K562 (cell line): Measurements from ENCODE around the gene TRIM37. TPM values are rescaled to one million over a fixed set of nuclear protein-coding genes. Genes with fewer than 3 reads are reported as not detected.

ENCODE experiments used
- ATAC-seq: fragments of 200-7000 bp; cut with Tn5 transposase; 3 replicates; pipeline ENCODE4 v1.9.1; 2020; ENCODE audit warnings: moderate library complexity
- BruUV-seq: library from RNA; stranded (reverse); fragments of 400-500 nt; replicated peaks from 2 replicates; lab custom pipeline; 2021; lab: Mats Ljungman, UMichigan
- CTCF ChIA-PET: fragments of 300-600 bp; formaldehyde crosslinking; extraction: SDS; loops from one replicate; lab custom pipeline; 2021; ENCODE audit warnings: low intra/inter-chr PET ratio; lab: Yijun Ruan, JAX
- POLR2A ChIA-PET: fragments of 300-600, 350-650 bp; sonication (Branson Sonifier 250); formaldehyde crosslinking; extraction: SDS; loops from one replicate; lab custom pipeline; 2021; ENCODE audit warnings: antibody characterized with exemption, inconsistent platforms; lab: Yijun Ruan, JAX
- DNase-seq, 4 experiments: peaks; one replicate each; pipeline versions ENCODE4 v3.0.0 to v3.0.0-alpha.2; 2011 to 2018; ENCODE audit warnings: low spot score in 3 of 4, mixed read lengths in 3 of 4; ENCODE audit errors: extremely low read depth in 1 of 4
- FAIRE-seq: peaks from 2 replicates; lab custom pipeline; 2011; peaks lifted over from hg19 to GRCh38; lab: Jason Lieb, UNC
- H2AFZ ChIP-seq: 2 replicates; pipeline ENCODE4 v1.6.0; 2011; ENCODE audit warnings: low read depth, low read length, control low read depth, inconsistent platforms
- H3K27ac ChIP-seq: fragments of 200-600 bp; 3 replicates; pipeline ENCODE4 v1.8.0; 2011; ENCODE audit warnings: low read depth, mild to moderate bottlenecking, control low read depth, inconsistent platforms, low read length, moderate library complexity, mixed read lengths; ENCODE audit errors: extremely low read depth
- H3K27me3 ChIP-seq, 2 experiments: fragments of 300-600 bp in 1 of 2; 2 replicates in 1 of 2; 3 replicates in 1 of 2; pipeline versions ENCODE4 v1.6.0 to v1.8.0; 2011; ENCODE audit warnings: inconsistent platforms in 2 of 2, low read length in 2 of 2, mild to moderate bottlenecking in 1 of 2, mixed read lengths in 1 of 2, moderate library complexity in 1 of 2; ENCODE audit not compliant: control insufficient read depth in 2 of 2, insufficient read depth in 2 of 2
- H3K36me3 ChIP-seq: fragments of 300-600 bp; 3 replicates; pipeline ENCODE4 v1.8.0; 2011; ENCODE audit warnings: mild to moderate bottlenecking, low read length, inconsistent platforms; ENCODE audit not compliant: control insufficient read depth, insufficient read depth
- H3K4me1 ChIP-seq, 2 experiments: fragments of 200-600 bp in 1 of 2; replicated peaks in 1 of 2; 2 replicates in 1 of 2; 3 replicates in 1 of 2; pipeline versions ENCODE4 v1.5.1 to v1.8.0; 2011; ENCODE audit warnings: inconsistent platforms in 2 of 2, low read length in 2 of 2, mild to moderate bottlenecking in 1 of 2, mixed read lengths in 1 of 2, moderate library complexity in 1 of 2; ENCODE audit not compliant: control insufficient read depth in 2 of 2, insufficient read depth in 2 of 2
- H3K4me2 ChIP-seq: 2 replicates; pipeline ENCODE4 v1.6.1; 2011; ENCODE audit warnings: low read length, control low read depth, inconsistent platforms, mixed read lengths; ENCODE audit not compliant: insufficient read depth
- H3K4me3 ChIP-seq: fragments of 200-600 bp; sonication (generic), shearing (Covaris generic); 2 replicates; pipeline ENCODE4 v1.5.1; 2016; ENCODE audit warnings: control low read depth, inconsistent platforms
- H3K79me2 ChIP-seq: fragments of 200-600 bp; 3 replicates; pipeline ENCODE4 v1.8.0; 2011; ENCODE audit warnings: low read length, inconsistent platforms; ENCODE audit not compliant: control insufficient read depth, insufficient read depth
- H3K9ac ChIP-seq, 2 experiments: 2 replicates each; pipeline versions ENCODE4 v1.6.0 to v1.6.1; 2011; ENCODE audit warnings: low read depth in 2 of 2, low read length in 2 of 2, control low read depth in 1 of 2, inconsistent platforms in 1 of 2, mild to moderate bottlenecking in 1 of 2, mixed read lengths in 1 of 2; ENCODE audit not compliant: insufficient read depth in 1 of 2
- H3K9me1 ChIP-seq: one replicate; pipeline ENCODE4 v1.6.0; 2011; ENCODE audit warnings: inconsistent platforms, mild to moderate bottlenecking, low read length, moderate library complexity; ENCODE audit not compliant: control insufficient read depth, insufficient read depth
- H3K9me3 ChIP-seq: replicated peaks from 2 replicates; pipeline ENCODE4 v1.5.1; 2011; ENCODE audit warnings: low read depth, low read length, inconsistent platforms; ENCODE audit not compliant: control insufficient read depth, insufficient read depth
- H4K20me1 ChIP-seq: replicated peaks from 2 replicates; pipeline ENCODE4 v1.6.1; 2011; ENCODE audit warnings: low read length, inconsistent platforms, mixed read lengths; ENCODE audit not compliant: control insufficient read depth, insufficient read depth
- MED1 ChIP-seq: sonication (generic); formaldehyde crosslinking; IDR thresholded peaks from 2 replicates; pipeline ENCODE4 v1.8.1; 2023; ENCODE audit warnings: missing genetic modification reagents, borderline replicate concordance
- RFX1 ChIP-seq: fragments of 450-650 bp; IDR thresholded peaks from 2 replicates; pipeline ENCODE4 v1.6.1; 2016; ENCODE audit warnings: mild to moderate bottlenecking, moderate library complexity
- WGBS: fragments of 100-300 bp; shearing (Covaris generic); methylation state at CpG from one replicate; pipeline ENCODE4 v1.1.6; 2016; ENCODE audit warnings: low coverage, mixed read lengths; ENCODE audit not compliant: insufficient coverage; ENCODE audit errors: missing lambda C conversion rate; 5-methylcytosine and 5-hydroxymethylcytosine counted together
- in situ Hi-C: fragments of 300-500 bp; cut with MboI; formaldehyde crosslinking; loops from 4 replicates; pipeline ENCODE4 v1.15.0; 2018; ENCODE audit warnings: inconsistent platforms, mixed read lengths
- intact Hi-C: fragments of 100-400 bp; cut with micrococcal nuclease; formaldehyde crosslinking; loops from 2 replicates; pipeline ENCODE4 v1.14.2; 2022
- polyA plus RNA-seq, 8 experiments: library from polyadenylated mRNA; depleted of rRNA in 4 of 8; stranded (reverse) in 5 of 8; unstranded in 3 of 8; fragments of >200 nt; fragmentation: Nextera tagmentation in 2 of 8; fragmentation: Illumina TruSeq in 1 of 8; extraction: Ambion mirVana in 2 of 8; extraction: Trizol in 1 of 8; gene quantifications; 2 replicates each; pipeline versions ENCODE4 v1.2.1 to v1.2.3, GENCODE V29; 2011 to 2014; ENCODE audit warnings: inconsistent platforms in 1 of 8, missing spikeins in 1 of 8
- total RNA-seq, 7 experiments: library from RNA; depleted of rRNA in 6 of 7; stranded (reverse); fragments of >200 nt in 6 of 7; fragmentation: Illumina TruSeq in 2 of 7; extraction: Trizol in 2 of 7; gene quantifications; 2 replicates each; pipeline versions ENCODE4 v1.2.1 to v1.2.3, GENCODE V29; 2011 to 2021; ENCODE audit warnings: low replicate concordance in 1 of 7
- TF ChIP-seq, protein P1 (sequence below), 2 experiments: fragments of 450-650 bp; IDR thresholded peaks; 2 replicates each; pipeline ENCODE4 v1.6.1; 2018; ENCODE audit warnings: mild to moderate bottlenecking in 2 of 2, low read depth in 1 of 2; ENCODE audit not compliant: partially characterized antibody in 2 of 2
- TF ChIP-seq, protein P2 (sequence below): sonication (generic); formaldehyde crosslinking; IDR thresholded peaks from 2 replicates; pipeline ENCODE4 v1.8.0; 2022; ENCODE audit warnings: missing genetic modification reagents, mild to moderate bottlenecking, moderate library complexity, borderline replicate concordance
- TF ChIP-seq, protein P3 (sequence below): fragments of 200-400 bp; formaldehyde crosslinking; IDR thresholded peaks from 2 replicates; pipeline ENCODE4 v1.6.1; 2017; ENCODE audit warnings: mild to moderate bottlenecking, low read depth, low read length, moderate library complexity

Gene TRIM37
- total and polyA plus RNA-seq, 9 of the 15 experiments (the other 6 are each of a cell fraction or from before 2014, with no cell fraction given) = 4.5 to 31.4 (median 23.8) TPM

DNA sequence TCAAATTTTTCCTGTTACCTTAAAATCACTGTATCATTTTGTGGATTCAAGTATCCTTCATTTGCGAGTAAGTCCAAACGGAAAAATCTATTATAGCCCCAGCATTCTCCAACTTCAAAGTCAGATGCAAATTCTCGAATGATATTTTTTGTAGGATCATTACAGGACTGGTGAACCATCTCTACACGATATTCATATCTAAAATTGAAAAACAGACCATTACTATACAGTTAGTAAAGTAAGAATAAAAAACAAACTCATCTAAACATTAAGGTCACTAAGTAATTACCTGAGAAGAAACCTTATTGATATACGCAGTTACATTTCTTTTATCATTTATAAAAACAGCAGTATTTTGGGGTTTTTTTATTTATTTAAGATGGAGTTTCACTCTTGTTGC, 49.8 kb downstream of the TRIM37 start:
- BruUV-seq = no TSS peak

More for the DNA sequence above, 49.8 kb downstream of the TRIM37 start:
- POLR2A ChIA-PET = no interaction called here
- no peaks in the 10 kb centered on the region; the same call in 1 of the 2 replicates for H3K9me3 ChIP-seq
- peaks cover 68% of the 10 kb centered on the region for H3K36me3 ChIP-seq
- no peak overlapping the region for H3K9ac ChIP-seq
- no peak overlapping the region for H3K4me2 ChIP-seq
- ATAC-seq (no peak), FAIRE-seq (no peak), DNase-seq (no peak)
- H3K4me1 ChIP-seq = no peaks in the 10 kb centered on the region
- 94% methylated on average over 5 of the region's 5 CpGs for WGBS
- H4K20me1 ChIP-seq = no peaks in the 10 kb centered on the region
- no peaks in the 10 kb centered on the region for H3K79me2 ChIP-seq
- H2AFZ ChIP-seq = no peak overlapping the region
- intact Hi-C loops = no loop called here
- TF ChIP-seq, protein P1, sequence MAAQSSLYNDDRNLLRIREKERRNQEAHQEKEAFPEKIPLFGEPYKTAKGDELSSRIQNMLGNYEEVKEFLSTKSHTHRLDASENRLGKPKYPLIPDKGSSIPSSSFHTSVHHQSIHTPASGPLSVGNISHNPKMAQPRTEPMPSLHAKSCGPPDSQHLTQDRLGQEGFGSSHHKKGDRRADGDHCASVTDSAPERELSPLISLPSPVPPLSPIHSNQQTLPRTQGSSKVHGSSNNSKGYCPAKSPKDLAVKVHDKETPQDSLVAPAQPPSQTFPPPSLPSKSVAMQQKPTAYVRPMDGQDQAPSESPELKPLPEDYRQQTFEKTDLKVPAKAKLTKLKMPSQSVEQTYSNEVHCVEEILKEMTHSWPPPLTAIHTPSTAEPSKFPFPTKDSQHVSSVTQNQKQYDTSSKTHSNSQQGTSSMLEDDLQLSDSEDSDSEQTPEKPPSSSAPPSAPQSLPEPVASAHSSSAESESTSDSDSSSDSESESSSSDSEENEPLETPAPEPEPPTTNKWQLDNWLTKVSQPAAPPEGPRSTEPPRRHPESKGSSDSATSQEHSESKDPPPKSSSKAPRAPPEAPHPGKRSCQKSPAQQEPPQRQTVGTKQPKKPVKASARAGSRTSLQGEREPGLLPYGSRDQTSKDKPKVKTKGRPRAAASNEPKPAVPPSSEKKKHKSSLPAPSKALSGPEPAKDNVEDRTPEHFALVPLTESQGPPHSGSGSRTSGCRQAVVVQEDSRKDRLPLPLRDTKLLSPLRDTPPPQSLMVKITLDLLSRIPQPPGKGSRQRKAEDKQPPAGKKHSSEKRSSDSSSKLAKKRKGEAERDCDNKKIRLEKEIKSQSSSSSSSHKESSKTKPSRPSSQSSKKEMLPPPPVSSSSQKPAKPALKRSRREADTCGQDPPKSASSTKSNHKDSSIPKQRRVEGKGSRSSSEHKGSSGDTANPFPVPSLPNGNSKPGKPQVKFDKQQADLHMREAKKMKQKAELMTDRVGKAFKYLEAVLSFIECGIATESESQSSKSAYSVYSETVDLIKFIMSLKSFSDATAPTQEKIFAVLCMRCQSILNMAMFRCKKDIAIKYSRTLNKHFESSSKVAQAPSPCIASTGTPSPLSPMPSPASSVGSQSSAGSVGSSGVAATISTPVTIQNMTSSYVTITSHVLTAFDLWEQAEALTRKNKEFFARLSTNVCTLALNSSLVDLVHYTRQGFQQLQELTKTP (IDR thresholded peaks at IDR 0.05; ENCODE audit: low read depth in 1 of 2, partially characterized antibody in 2 of 2) = no peak
- TF ChIP-seq RFX1 (no peak), MED1 (CRISPR knock-in tag) (no peak)
- TF ChIP-seq, protein P2, sequence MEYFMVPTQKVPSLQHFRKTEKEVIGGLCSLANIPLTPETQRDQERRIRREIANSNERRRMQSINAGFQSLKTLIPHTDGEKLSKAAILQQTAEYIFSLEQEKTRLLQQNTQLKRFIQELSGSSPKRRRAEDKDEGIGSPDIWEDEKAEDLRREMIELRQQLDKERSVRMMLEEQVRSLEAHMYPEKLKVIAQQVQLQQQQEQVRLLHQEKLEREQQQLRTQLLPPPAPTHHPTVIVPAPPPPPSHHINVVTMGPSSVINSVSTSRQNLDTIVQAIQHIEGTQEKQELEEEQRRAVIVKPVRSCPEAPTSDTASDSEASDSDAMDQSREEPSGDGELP (CRISPR knock-in tag) = no peak
- TF ChIP-seq, protein P3, sequence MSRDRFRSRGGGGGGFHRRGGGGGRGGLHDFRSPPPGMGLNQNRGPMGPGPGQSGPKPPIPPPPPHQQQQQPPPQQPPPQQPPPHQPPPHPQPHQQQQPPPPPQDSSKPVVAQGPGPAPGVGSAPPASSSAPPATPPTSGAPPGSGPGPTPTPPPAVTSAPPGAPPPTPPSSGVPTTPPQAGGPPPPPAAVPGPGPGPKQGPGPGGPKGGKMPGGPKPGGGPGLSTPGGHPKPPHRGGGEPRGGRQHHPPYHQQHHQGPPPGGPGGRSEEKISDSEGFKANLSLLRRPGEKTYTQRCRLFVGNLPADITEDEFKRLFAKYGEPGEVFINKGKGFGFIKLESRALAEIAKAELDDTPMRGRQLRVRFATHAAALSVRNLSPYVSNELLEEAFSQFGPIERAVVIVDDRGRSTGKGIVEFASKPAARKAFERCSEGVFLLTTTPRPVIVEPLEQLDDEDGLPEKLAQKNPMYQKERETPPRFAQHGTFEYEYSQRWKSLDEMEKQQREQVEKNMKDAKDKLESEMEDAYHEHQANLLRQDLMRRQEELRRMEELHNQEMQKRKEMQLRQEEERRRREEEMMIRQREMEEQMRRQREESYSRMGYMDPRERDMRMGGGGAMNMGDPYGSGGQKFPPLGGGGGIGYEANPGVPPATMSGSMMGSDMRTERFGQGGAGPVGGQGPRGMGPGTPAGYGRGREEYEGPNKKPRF = no peak
- no peaks in the 10 kb centered on the region for H3K9me1 ChIP-seq
- in situ Hi-C loops = no loop called here
- no peak overlapping the region for H3K27ac ChIP-seq
- H3K4me3 ChIP-seq = no peak overlapping the region
- H3K27me3 ChIP-seq = no peaks in the 10 kb centered on the region
- CTCF ChIA-PET = no interaction called here
